WTC11 (cell line): Measurements from ENCODE around the gene ISG20. TPM values are rescaled to one million over a fixed set of nuclear protein-coding genes. Genes with fewer than 3 reads are reported as not detected.

Experiments
- ATAC-seq: fragments of 200-7000 bp; cut with Tn5 transposase; 2 replicates; pipeline ENCODE4 v1.10.0; 2021; ENCODE audit warnings: mild to moderate bottlenecking, moderate library complexity
- CTCF ChIA-PET: fragments of 300-600 bp; sonication (Branson Sonifier 250); formaldehyde crosslinking; loops from one replicate; lab custom pipeline; 2021; ENCODE audit warnings: antibody characterized with exemption; lab: Charles Lee
- POLR2A ChIA-PET: fragments of 350-600 bp; sonication (Branson Sonifier 250); formaldehyde crosslinking; loops from one replicate; lab custom pipeline; 2021; ENCODE audit warnings: antibody characterized with exemption; lab: Charles Lee
- DNase-seq: peaks from one replicate; pipeline ENCODE4 v3.0.0; 2021; ENCODE audit warnings: low spot score
- H3K27ac Mint-ChIP-seq: 2 replicates; pipeline ENCODE4 v1.8.0; 2021; ENCODE audit warnings: mixed read lengths
- H3K27me3 Mint-ChIP-seq: 2 replicates; pipeline ENCODE4 v1.8.0; 2021; ENCODE audit warnings: low read depth, mild to moderate bottlenecking, moderate library complexity, mixed read lengths
- H3K36me3 Mint-ChIP-seq: 2 replicates; pipeline ENCODE4 v1.8.0; 2021; ENCODE audit warnings: mixed read lengths
- H3K4me1 Mint-ChIP-seq: 2 replicates; pipeline ENCODE4 v1.8.0; 2022; ENCODE audit warnings: mixed read lengths
- H3K4me3 Mint-ChIP-seq: 2 replicates; pipeline ENCODE4 v1.8.0; 2021; ENCODE audit warnings: mild to moderate bottlenecking, moderate library complexity, mixed read lengths
- H3K9me3 Mint-ChIP-seq: 2 replicates; pipeline ENCODE4 v1.8.0; 2021; ENCODE audit warnings: mixed read lengths
- CREM ChIP-seq: sonication (generic); formaldehyde crosslinking; IDR thresholded peaks from 2 replicates; pipeline ENCODE4 v1.8.1; 2022; ENCODE audit warnings: mild to moderate bottlenecking, missing genetic modification reagents, moderate library complexity
- ERG ChIP-seq: fragments of 250-450 bp; sonication (Bioruptor Pico); IDR thresholded peaks from 2 replicates; pipeline ENCODE4 v1.8.0; 2021; ENCODE audit warnings: mild to moderate bottlenecking
- FOXJ3 ChIP-seq: sonication (generic); formaldehyde crosslinking; IDR thresholded peaks from 2 replicates; pipeline ENCODE4 v1.9.0; 2021; ENCODE audit warnings: missing genetic modification reagents, mild to moderate bottlenecking, borderline replicate concordance
- GABPB1 ChIP-seq: sonication (generic); formaldehyde crosslinking; IDR thresholded peaks from 2 replicates; pipeline ENCODE4 v1.8.1; 2023; ENCODE audit warnings: mild to moderate bottlenecking, missing genetic modification reagents
- PRRX2 ChIP-seq: fragments of 250-450 bp; sonication (Bioruptor Pico); IDR thresholded peaks from 2 replicates; pipeline ENCODE4 v1.8.0; 2021; ENCODE audit warnings: mild to moderate bottlenecking
- SMAD3 ChIP-seq: sonication (generic); formaldehyde crosslinking; IDR thresholded peaks from 2 replicates; pipeline ENCODE4 v1.8.0; 2022; ENCODE audit warnings: missing genetic modification reagents, mild to moderate bottlenecking, borderline replicate concordance
- SOX15 ChIP-seq: fragments of 250-450 bp; sonication (Bioruptor Pico); IDR thresholded peaks from 2 replicates; pipeline ENCODE4 v1.9.0; 2021; ENCODE audit warnings: mild to moderate bottlenecking
- ZBTB21 ChIP-seq: sonication (generic); formaldehyde crosslinking; IDR thresholded peaks from 2 replicates; pipeline ENCODE4 v1.8.1; 2023; ENCODE audit warnings: mild to moderate bottlenecking, missing genetic modification reagents, borderline replicate concordance
- ZBTB43 ChIP-seq: sonication (generic); formaldehyde crosslinking; IDR thresholded peaks from 2 replicates; pipeline ENCODE4 v1.8.1; 2023; ENCODE audit warnings: mild to moderate bottlenecking, missing genetic modification reagents
- ZNF263 ChIP-seq: sonication (generic); formaldehyde crosslinking; IDR thresholded peaks from 2 replicates; pipeline ENCODE4 v1.8.1; 2022; ENCODE audit warnings: low read depth, mild to moderate bottlenecking, moderate library complexity, missing genetic modification reagents
- ZNF423 ChIP-seq: fragments of 250-450 bp; sonication (Bioruptor Pico); IDR thresholded peaks from 2 replicates; pipeline ENCODE4 v2.1.2; 2022; ENCODE audit warnings: mild to moderate bottlenecking, moderate library complexity
- ZNF512 ChIP-seq: sonication (generic); formaldehyde crosslinking; IDR thresholded peaks from 2 replicates; pipeline ENCODE4 v1.8.1; 2022; ENCODE audit warnings: missing genetic modification reagents, borderline replicate concordance
- ZNF671 ChIP-seq: fragments of 250-450 bp; sonication (Bioruptor Pico); IDR thresholded peaks from 2 replicates; pipeline ENCODE4 v1.8.0; 2021; ENCODE audit warnings: mild to moderate bottlenecking
- total RNA-seq: library from RNA; stranded (reverse); gene quantifications from 3 replicates; pipeline ENCODE4 v1.2.3, GENCODE V29; 2021
- TF ChIP-seq, protein P1 (sequence below): sonication (generic); formaldehyde crosslinking; IDR thresholded peaks from 2 replicates; pipeline ENCODE4 v1.8.1; 2022; ENCODE audit warnings: low read depth, missing genetic modification reagents, borderline replicate concordance
- TF ChIP-seq, protein P2 (sequence below): sonication (generic); formaldehyde crosslinking; IDR thresholded peaks from 2 replicates; pipeline ENCODE4 v1.8.0; 2023; ENCODE audit warnings: missing genetic modification reagents, mild to moderate bottlenecking, borderline replicate concordance

ISG20 gene
- total RNA-seq, 1 experiment from 2014 or later: 5.6 TPM

DNA sequence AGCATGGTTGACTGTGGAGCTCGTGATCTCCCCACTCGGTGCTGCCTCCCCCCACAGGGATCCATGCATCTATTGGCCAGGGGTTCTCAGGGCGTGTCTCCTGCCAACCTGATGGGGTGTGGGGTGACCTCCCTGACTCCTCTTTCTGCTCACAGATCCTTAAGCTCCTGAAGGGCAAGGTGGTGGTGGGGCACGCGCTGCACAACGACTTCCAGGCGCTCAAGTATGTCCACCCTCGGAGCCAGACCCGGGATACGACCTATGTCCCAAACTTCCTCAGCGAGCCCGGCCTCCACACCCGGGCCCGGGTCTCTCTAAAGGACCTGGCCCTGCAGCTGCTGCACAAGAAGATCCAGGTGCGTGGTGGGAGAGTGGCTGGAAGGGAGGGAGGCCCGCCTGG lies 9.7 kb upstream of the ISG20 start:
- POLR2A ChIA-PET: interaction anchor here (1.6 kb wide), 1 partner anchor 10 kb away, joined by 7 read pairs; the partner anchor contains the start of gene ISG20
- no peaks in the 10 kb centered on the region for H3K27me3 Mint-ChIP-seq
- no peak overlapping the region for H3K27ac Mint-ChIP-seq
- H3K36me3 Mint-ChIP-seq: peaks cover 82% of the 10 kb centered on the region
- DNase-seq (no peak), ATAC-seq (no peak)
- no peak for TF ChIP-seq FOXJ3 (CRISPR knock-in tag)
- TF ChIP-seq GABPB1: no peak
- no peak for TF ChIP-seq PRRX2 (CRISPR knock-in tag)
- TF ChIP-seq ZNF423 (CRISPR knock-in tag): no peak
- TF ChIP-seq CREM (CRISPR knock-in tag): no peak
- TF ChIP-seq SMAD3 (CRISPR knock-in tag): no peak
- TF ChIP-seq ZNF671 (CRISPR knock-in tag): no peak
- no peak for TF ChIP-seq ZNF512 (CRISPR knock-in tag)
- TF ChIP-seq ZNF263 (CRISPR knock-in tag): no peak
- TF ChIP-seq ERG (CRISPR knock-in tag): no peak
- TF ChIP-seq, protein P1, sequence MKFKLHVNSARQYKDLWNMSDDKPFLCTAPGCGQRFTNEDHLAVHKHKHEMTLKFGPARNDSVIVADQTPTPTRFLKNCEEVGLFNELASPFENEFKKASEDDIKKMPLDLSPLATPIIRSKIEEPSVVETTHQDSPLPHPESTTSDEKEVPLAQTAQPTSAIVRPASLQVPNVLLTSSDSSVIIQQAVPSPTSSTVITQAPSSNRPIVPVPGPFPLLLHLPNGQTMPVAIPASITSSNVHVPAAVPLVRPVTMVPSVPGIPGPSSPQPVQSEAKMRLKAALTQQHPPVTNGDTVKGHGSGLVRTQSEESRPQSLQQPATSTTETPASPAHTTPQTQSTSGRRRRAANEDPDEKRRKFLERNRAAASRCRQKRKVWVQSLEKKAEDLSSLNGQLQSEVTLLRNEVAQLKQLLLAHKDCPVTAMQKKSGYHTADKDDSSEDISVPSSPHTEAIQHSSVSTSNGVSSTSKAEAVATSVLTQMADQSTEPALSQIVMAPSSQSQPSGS (CRISPR knock-in tag): no peak
- TF ChIP-seq, protein P2, sequence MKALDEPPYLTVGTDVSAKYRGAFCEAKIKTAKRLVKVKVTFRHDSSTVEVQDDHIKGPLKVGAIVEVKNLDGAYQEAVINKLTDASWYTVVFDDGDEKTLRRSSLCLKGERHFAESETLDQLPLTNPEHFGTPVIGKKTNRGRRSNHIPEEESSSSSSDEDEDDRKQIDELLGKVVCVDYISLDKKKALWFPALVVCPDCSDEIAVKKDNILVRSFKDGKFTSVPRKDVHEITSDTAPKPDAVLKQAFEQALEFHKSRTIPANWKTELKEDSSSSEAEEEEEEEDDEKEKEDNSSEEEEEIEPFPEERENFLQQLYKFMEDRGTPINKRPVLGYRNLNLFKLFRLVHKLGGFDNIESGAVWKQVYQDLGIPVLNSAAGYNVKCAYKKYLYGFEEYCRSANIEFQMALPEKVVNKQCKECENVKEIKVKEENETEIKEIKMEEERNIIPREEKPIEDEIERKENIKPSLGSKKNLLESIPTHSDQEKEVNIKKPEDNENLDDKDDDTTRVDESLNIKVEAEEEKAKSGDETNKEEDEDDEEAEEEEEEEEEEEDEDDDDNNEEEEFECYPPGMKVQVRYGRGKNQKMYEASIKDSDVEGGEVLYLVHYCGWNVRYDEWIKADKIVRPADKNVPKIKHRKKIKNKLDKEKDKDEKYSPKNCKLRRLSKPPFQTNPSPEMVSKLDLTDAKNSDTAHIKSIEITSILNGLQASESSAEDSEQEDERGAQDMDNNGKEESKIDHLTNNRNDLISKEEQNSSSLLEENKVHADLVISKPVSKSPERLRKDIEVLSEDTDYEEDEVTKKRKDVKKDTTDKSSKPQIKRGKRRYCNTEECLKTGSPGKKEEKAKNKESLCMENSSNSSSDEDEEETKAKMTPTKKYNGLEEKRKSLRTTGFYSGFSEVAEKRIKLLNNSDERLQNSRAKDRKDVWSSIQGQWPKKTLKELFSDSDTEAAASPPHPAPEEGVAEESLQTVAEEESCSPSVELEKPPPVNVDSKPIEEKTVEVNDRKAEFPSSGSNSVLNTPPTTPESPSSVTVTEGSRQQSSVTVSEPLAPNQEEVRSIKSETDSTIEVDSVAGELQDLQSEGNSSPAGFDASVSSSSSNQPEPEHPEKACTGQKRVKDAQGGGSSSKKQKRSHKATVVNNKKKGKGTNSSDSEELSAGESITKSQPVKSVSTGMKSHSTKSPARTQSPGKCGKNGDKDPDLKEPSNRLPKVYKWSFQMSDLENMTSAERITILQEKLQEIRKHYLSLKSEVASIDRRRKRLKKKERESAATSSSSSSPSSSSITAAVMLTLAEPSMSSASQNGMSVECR (CRISPR knock-in tag): no peak
- H3K4me1 Mint-ChIP-seq: peaks cover 41% of the 10 kb centered on the region
- H3K4me3 Mint-ChIP-seq: no peak overlapping the region
- CTCF ChIA-PET: interaction anchor here (1.1 kb wide), 1 partner anchor 179 kb away, joined by 3 read pairs; no protein-coding TSS in a partner anchor
- no peaks in the 10 kb centered on the region for H3K9me3 Mint-ChIP-seq

GRCh38 chr15:88630141-88630721 lies 8.6 kb upstream of the ISG20 start:
- CTCF ChIA-PET: no interaction called here

More at GRCh38 chr15:88630141-88630721, 8.6 kb upstream of the ISG20 start:
- H3K4me1 Mint-ChIP-seq: peaks cover 30% of the 10 kb centered on the region
- H3K4me3 Mint-ChIP-seq: no peak overlapping the region
- TF ChIP-seq SOX15 (no peak), ZBTB21 (CRISPR knock-in tag) (no peak), ZNF512 (CRISPR knock-in tag) (no peak), SMAD3 (CRISPR knock-in tag) (no peak), ZBTB43 (CRISPR knock-in tag) (no peak)
- TF ChIP-seq, all 79 proteins: peak for 0
- Mint-ChIP-seq H3K9me3 (no peaks in the 10 kb centered on the region), H3K36me3 (peaks cover 75% of the 10 kb centered on the region), H3K27ac (peak overlapping the region; percentile 4; the same call in 1 of the 2 replicates), H3K27me3 (no peaks in the 10 kb centered on the region)
- peak; percentile 26; the same call in 1 of the 2 replicates for ATAC-seq
- POLR2A ChIA-PET: interaction anchor here (0.5 to 1.6 kb wide), 2 partner anchors 8 to 189 kb away, joined by 4 to 7 read pairs; partner anchors contain the start of gene ISG20
- no peak for DNase-seq
